ENCODE data around the gene ATP13A3.

DNA sequence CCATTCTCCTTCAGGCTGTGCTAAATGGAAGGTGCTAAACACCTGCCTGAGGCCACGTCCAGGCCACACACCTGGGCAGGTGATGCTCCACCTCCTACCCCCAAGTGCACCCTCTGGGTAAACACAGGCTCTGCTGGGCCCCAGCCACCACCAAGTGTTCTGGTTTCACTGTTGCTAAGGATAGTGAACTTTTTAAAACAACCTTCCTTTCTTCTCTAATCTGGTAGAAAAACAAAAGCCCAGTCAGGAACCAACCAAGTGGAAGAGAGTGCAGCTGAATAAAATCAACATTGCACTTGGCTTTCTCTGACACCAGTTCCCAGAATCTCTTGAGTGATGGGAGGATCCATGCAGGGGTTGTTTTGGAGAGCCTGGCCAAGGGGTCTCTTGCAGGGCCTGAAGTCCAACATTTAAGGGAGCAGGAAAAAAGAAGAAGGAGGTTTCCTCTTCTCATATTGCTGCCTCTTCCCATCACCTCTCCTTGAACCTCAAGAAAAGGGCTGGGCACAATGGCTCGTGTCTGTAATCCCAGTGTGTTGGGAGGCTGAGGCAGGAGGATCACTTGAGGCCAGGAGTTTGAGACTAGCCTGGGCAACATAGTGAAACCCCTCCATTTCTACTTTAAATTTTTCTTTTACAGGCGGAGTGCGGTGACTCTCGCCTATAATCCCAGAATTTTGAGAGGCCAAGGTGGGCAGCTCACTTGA is 26.2 kb upstream of the ATP13A3 start:
- TF ChIP-seq GATA2 (IDR thresholded peaks at IDR 0.05; ENCODE audit: low read depth, low read length) (no peak), GATA3 (IDR thresholded peaks at IDR 0.05; ENCODE audit: low read depth, low read length) (no peak)

All from SH-SY5Y (cell line).